NB4 (cell line): Measurements from ENCODE around the gene C19orf38.

Experiments used
- DNase-seq: peaks from one replicate; pipeline ENCODE4 v3.0.0; 2010; ENCODE audit warnings: low read depth
- H3K4me3 ChIP-seq: one replicate; pipeline ENCODE4 v1.5.1; 2011; ENCODE audit warnings: mild to moderate bottlenecking, low read depth, low read length, moderate library complexity
- CTCF ChIP-seq: IDR thresholded peaks from one replicate; pipeline ENCODE4 v1.5.1; 2012; ENCODE audit warnings: low read depth, low read length
- MAX ChIP-seq: IDR thresholded peaks from 2 replicates; pipeline ENCODE4 v1.6.1; 2011; ENCODE audit warnings: low read depth, low read length
- MYC ChIP-seq: IDR thresholded peaks from 2 replicates; pipeline ENCODE4 v1.6.1; 2011; ENCODE audit warnings: low read depth, low read length
- POLR2A ChIP-seq: IDR thresholded peaks from 2 replicates; pipeline ENCODE4 v1.6.1; 2011; ENCODE audit warnings: mild to moderate bottlenecking; ENCODE audit not compliant: insufficient read length; ENCODE audit errors: extremely low read depth

The C19orf38 gene

GRCh38 chr19:10830370-10830769, 17.8 kb upstream of the C19orf38 start:
- DNase-seq = no peak
- no peak overlapping the region for H3K4me3 ChIP-seq
- TF ChIP-seq MAX = no peak
- no peak for TF ChIP-seq MYC
- TF ChIP-seq POLR2A = no peak
- TF ChIP-seq CTCF = no peak

GRCh38 chr19:10830931-10831779, 17.1 kb upstream of the C19orf38 start:
- H3K4me3 ChIP-seq = no peak overlapping the region
- TF ChIP-seq MYC (no peak), POLR2A (no peak), CTCF (no peak), MAX (no peak)
- DNase-seq = no peak

GRCh38 chr19:10831987-10832938, 16.0 kb upstream of the C19orf38 start:
- no peak overlapping the region for H3K4me3 ChIP-seq
- DNase-seq = no peak
- no peak for TF ChIP-seq MAX
- no peak for TF ChIP-seq POLR2A
- no peak for TF ChIP-seq CTCF
- TF ChIP-seq MYC = no peak

- no peak for TF ChIP-seq MAX
- TF ChIP-seq MYC = no peak
- no peak for TF ChIP-seq POLR2A
- no peak for TF ChIP-seq CTCF
- H3K4me3 ChIP-seq = no peak overlapping the region
- DNase-seq = no peak
These were observed 15.3 kb upstream of the C19orf38 start for GRCh38 chr19:10832939-10833296.

GRCh38 chr19:10835089-10835753, 13.0 kb upstream of the C19orf38 start:
- TF ChIP-seq MYC (no peak), MAX (peak; percentile 21)
- DNase-seq = peak; percentile 32
- H3K4me3 ChIP-seq = peak overlapping the region; percentile 49
